H1 (cell line): Measurements from ENCODE around the gene NAE1. TPM values are rescaled to one million over a fixed set of nuclear protein-coding genes. Genes with fewer than 3 reads are reported as not detected.

Source experiments
- CTCF ChIA-PET: fragments of 300-600 bp; sonication (Branson Sonifier 250); formaldehyde crosslinking; loops from one replicate; lab custom pipeline; 2021; ENCODE audit not compliant: partially characterized antibody; lab: Charles Lee
- POLR2A ChIA-PET: fragments of 300-600 bp; sonication (Branson Sonifier 250); formaldehyde crosslinking; loops from one replicate; lab custom pipeline; 2021; ENCODE audit warnings: inconsistent platforms; ENCODE audit not compliant: partially characterized antibody; lab: Charles Lee
- DNase-seq, 2 experiments: peaks; one replicate each; pipeline versions ENCODE4 v3.0.0 to v3.0.0-alpha.2; 2010 to 2022; ENCODE audit warnings: low spot score in 2 of 2, low read depth in 1 of 2, mixed read lengths in 1 of 2
- FAIRE-seq: peaks from 2 replicates; lab custom pipeline; 2011; peaks lifted over from hg19 to GRCh38; lab: Jason Lieb, UNC
- H2AFZ ChIP-seq: 2 replicates; pipeline ENCODE4 v1.8.1; 2012; ENCODE audit warnings: low read length, inconsistent platforms
- H2AK5ac ChIP-seq: 2 replicates; pipeline ENCODE4 v1.6.1; 2013; ENCODE audit warnings: low read depth, low read length
- H2BK120ac ChIP-seq: replicated peaks from 2 replicates; pipeline ENCODE3; 2013; ENCODE audit warnings: low read depth, low read length, inconsistent platforms
- H2BK12ac ChIP-seq: 2 replicates; pipeline ENCODE4 v1.6.1; 2013; ENCODE audit warnings: low read depth, low read length
- H2BK15ac ChIP-seq: 2 replicates; pipeline ENCODE4 v1.6.1; 2013; ENCODE audit warnings: low read length
- H2BK20ac ChIP-seq: 2 replicates; pipeline ENCODE4 v1.6.1; 2013; ENCODE audit warnings: low read length
- H2BK5ac ChIP-seq: 2 replicates; pipeline ENCODE4 v1.6.1; 2013; ENCODE audit warnings: low read depth, low read length
- H3K14ac ChIP-seq: 2 replicates; pipeline ENCODE4 v1.6.1; 2013; ENCODE audit warnings: inconsistent platforms; ENCODE audit not compliant: insufficient read length
- H3K18ac ChIP-seq: 2 replicates; pipeline ENCODE4 v1.6.1; 2013; ENCODE audit warnings: low read length; ENCODE audit errors: extremely low read depth
- H3K23ac ChIP-seq: 2 replicates; pipeline ENCODE4 v1.6.1; 2013; ENCODE audit warnings: inconsistent platforms; ENCODE audit not compliant: insufficient read length
- H3K23me2 ChIP-seq: 2 replicates; pipeline ENCODE4 v1.6.1; 2013; ENCODE audit warnings: low read depth, low read length
- H3K27ac ChIP-seq: 2 replicates; pipeline ENCODE4 v1.6.1; 2011; ENCODE audit warnings: low read depth, low read length, inconsistent platforms
- H3K27me3 ChIP-seq, 4 experiments: replicated peaks in 1 of 4; 1 replicate in 1 of 4; 2 replicates in 3 of 4; pipeline versions ENCODE4 v1.6.1 to v1.8.1; 2011 to 2013; ENCODE audit warnings: low read length in 3 of 4, mild to moderate bottlenecking in 3 of 4, inconsistent platforms in 2 of 4, mixed read lengths in 2 of 4, moderate library complexity in 1 of 4; ENCODE audit not compliant: control insufficient read depth in 3 of 4, insufficient read depth in 3 of 4; ENCODE audit errors: extremely low read depth in 1 of 4
- H3K36me3 ChIP-seq, 4 experiments: 2 replicates each; pipeline versions ENCODE4 v1.6.1 to v1.8.1; 2011 to 2013; ENCODE audit warnings: mild to moderate bottlenecking in 4 of 4, low read length in 3 of 4, moderate library complexity in 2 of 4, control low read depth in 1 of 4, inconsistent platforms in 1 of 4; ENCODE audit not compliant: insufficient read depth in 4 of 4, control insufficient read depth in 2 of 4
- H3K4ac ChIP-seq: replicated peaks from 2 replicates; pipeline ENCODE3; 2013; ENCODE audit warnings: low read length, low read depth, mixed read lengths, inconsistent platforms; ENCODE audit not compliant: insufficient read length
- H3K4me1 ChIP-seq, 4 experiments: replicated peaks in 1 of 4; 1 replicate in 1 of 4; 2 replicates in 3 of 4; pipeline versions ENCODE4 v1.6.1 to v1.8.1; 2011 to 2013; ENCODE audit warnings: low read length in 3 of 4, inconsistent platforms in 2 of 4, mixed read lengths in 1 of 4; ENCODE audit not compliant: insufficient read depth in 4 of 4, control insufficient read depth in 3 of 4
- H3K4me2 ChIP-seq, 2 experiments: 2 replicates each; pipeline versions ENCODE4 v1.6.1 to v1.8.1; 2011 to 2013; ENCODE audit warnings: low read depth in 2 of 2, low read length in 2 of 2, control low read depth in 1 of 2, inconsistent platforms in 1 of 2, mild to moderate bottlenecking in 1 of 2; ENCODE audit not compliant: insufficient read depth in 1 of 2
- H3K4me3 ChIP-seq, 4 experiments: fragments of 200-600, 300-600 bp in 1 of 4; sonication (generic), shearing (Covaris generic), sonication (Bioruptor Twin) in 1 of 4; 2 replicates each; pipeline versions ENCODE4 v1.5.1 to v1.8.1; 2011 to 2016; ENCODE audit warnings: low read length in 4 of 4, low read depth in 3 of 4, control low read depth in 2 of 4, inconsistent platforms in 2 of 4, mild to moderate bottlenecking in 2 of 4, mixed read lengths in 1 of 4, moderate library complexity in 1 of 4; ENCODE audit not compliant: insufficient read depth in 2 of 4; ENCODE audit errors: extremely low read depth in 1 of 4
- H3K56ac ChIP-seq: replicated peaks from 2 replicates; pipeline ENCODE3; 2013; ENCODE audit warnings: low read depth, mild to moderate bottlenecking, mixed read lengths, low read length, inconsistent platforms; ENCODE audit not compliant: insufficient read length
- H3K79me1 ChIP-seq: 2 replicates; pipeline ENCODE4 v1.6.1; 2013; ENCODE audit warnings: low read depth, low read length, control low read depth
- H3K79me2 ChIP-seq, 2 experiments: 2 replicates each; pipeline versions ENCODE4 v1.6.1 to v1.8.1; 2012 to 2013; ENCODE audit warnings: low read length in 2 of 2, mild to moderate bottlenecking in 2 of 2, inconsistent platforms in 1 of 2; ENCODE audit not compliant: insufficient read depth in 2 of 2, control insufficient read depth in 1 of 2
- H3K9ac ChIP-seq, 4 experiments: replicated peaks in 1 of 4; 1 replicate in 1 of 4; 2 replicates in 3 of 4; pipeline versions ENCODE4 v1.6.1 to v1.8.1; 2011 to 2013; ENCODE audit warnings: low read depth in 3 of 4, low read length in 3 of 4, control low read depth in 2 of 4, mild to moderate bottlenecking in 2 of 4, moderate library complexity in 2 of 4, inconsistent platforms in 1 of 4; ENCODE audit errors: extremely low read depth in 1 of 4
- H3K9me3 ChIP-seq, 2 experiments: 2 replicates each; pipeline versions ENCODE4 v1.6.1 to v1.8.1; 2012 to 2013; ENCODE audit warnings: mild to moderate bottlenecking in 2 of 2, moderate library complexity in 2 of 2, control low read depth in 1 of 2, inconsistent platforms in 1 of 2, low read depth in 1 of 2, low read length in 1 of 2, mixed read lengths in 1 of 2; ENCODE audit not compliant: insufficient read depth in 2 of 2
- H4K20me1 ChIP-seq, 2 experiments: replicated peaks in 1 of 2; 2 replicates each; pipeline versions ENCODE3 to v1.8.1; 2011 to 2013; ENCODE audit warnings: inconsistent platforms in 2 of 2, low read length in 2 of 2, mild to moderate bottlenecking in 1 of 2; ENCODE audit not compliant: insufficient read depth in 2 of 2, control insufficient read depth in 1 of 2
- H4K5ac ChIP-seq: 2 replicates; pipeline ENCODE4 v1.6.1; 2013; ENCODE audit warnings: low read length, low read depth, mixed read lengths, inconsistent platforms; ENCODE audit not compliant: insufficient read length
- H4K8ac ChIP-seq: 2 replicates; pipeline ENCODE4 v1.8.0; 2013; ENCODE audit warnings: mild to moderate bottlenecking, moderate library complexity, low read length, inconsistent platforms; ENCODE audit not compliant: insufficient read depth; ENCODE audit errors: extremely low read depth
- H4K91ac ChIP-seq: replicated peaks from 2 replicates; pipeline ENCODE3; 2013; ENCODE audit warnings: low read length, mixed read lengths, inconsistent platforms; ENCODE audit not compliant: insufficient read length
- BACH1 ChIP-seq: IDR thresholded peaks from 2 replicates; pipeline ENCODE4 v1.6.1; 2012; ENCODE audit warnings: low read length, improper control_type of control experiment
- FOSL1 ChIP-seq: IDR thresholded peaks from 2 replicates; pipeline ENCODE4 v1.6.1; 2011; ENCODE audit warnings: mild to moderate bottlenecking, low read depth, low read length, moderate library complexity; ENCODE audit not compliant: insufficient read depth
- GTF2F1 ChIP-seq: IDR thresholded peaks from 2 replicates; pipeline ENCODE4 v1.6.1; 2012; ENCODE audit warnings: low read depth, low read length, improper control_type of control experiment, borderline replicate concordance
- KDM5A ChIP-seq: fragments of 200-600 bp; IDR thresholded peaks from 2 replicates; pipeline ENCODE4 v1.7.1; 2012; ENCODE audit warnings: mild to moderate bottlenecking, low read length, inconsistent platforms, mixed read lengths
- MAFK ChIP-seq: IDR thresholded peaks from 2 replicates; pipeline ENCODE4 v1.6.1; 2012; ENCODE audit warnings: low read depth, mild to moderate bottlenecking, improper control_type of control experiment, low read length
- NANOG ChIP-seq: IDR thresholded peaks from 2 replicates; pipeline ENCODE4 v1.6.1; 2011; ENCODE audit warnings: low read length, low read depth, mild to moderate bottlenecking, inconsistent platforms; ENCODE audit not compliant: insufficient read depth, poor library complexity, severe bottlenecking
- PHF8 ChIP-seq: fragments of 200-600 bp; sonication (generic); conservative IDR thresholded peaks from 2 replicates; pipeline ENCODE4 v1.7.1; 2012; ENCODE audit warnings: low read depth, mild to moderate bottlenecking, inconsistent platforms, low read length, moderate library complexity
- RAD21 ChIP-seq, 2 experiments: IDR thresholded peaks in 1 of 2; conservative IDR thresholded peaks in 1 of 2; 2 replicates each; pipeline ENCODE4 v1.6.1; 2011; ENCODE audit warnings: low read depth in 2 of 2, low read length in 2 of 2, improper control_type of control experiment in 1 of 2, inconsistent platforms in 1 of 2, mild to moderate bottlenecking in 1 of 2, moderate library complexity in 1 of 2
- RNF2 ChIP-seq: fragments of 200-900, 300-1000 bp; sonication (generic); IDR thresholded peaks from 2 replicates; pipeline ENCODE4 v1.7.1; 2016; ENCODE audit warnings: borderline replicate concordance, low read depth, mild to moderate bottlenecking, antibody characterized with exemption, low read length; ENCODE audit not compliant: poor library complexity, severe bottlenecking; ENCODE audit errors: missing control alignments
- SIN3A ChIP-seq, 2 experiments: IDR thresholded peaks in 1 of 2; conservative IDR thresholded peaks in 1 of 2; 2 replicates each; pipeline ENCODE4 v1.6.1; 2011 to 2012; ENCODE audit warnings: low read length in 2 of 2, improper control_type of control experiment in 1 of 2, low read depth in 1 of 2, mild to moderate bottlenecking in 1 of 2
- SIX5 ChIP-seq: IDR thresholded peaks from 2 replicates; pipeline ENCODE4 v1.6.1; 2011; ENCODE audit warnings: mild to moderate bottlenecking, low read depth, low read length
- SP2 ChIP-seq: IDR thresholded peaks from 2 replicates; pipeline ENCODE4 v1.6.1; 2012; ENCODE audit warnings: mild to moderate bottlenecking, low read length, inconsistent platforms
- SP4 ChIP-seq: IDR thresholded peaks from 2 replicates; pipeline ENCODE4 v1.6.1; 2012; ENCODE audit warnings: low read length, inconsistent platforms
- TEAD4 ChIP-seq: IDR thresholded peaks from 2 replicates; pipeline ENCODE4 v1.6.1; 2012; ENCODE audit warnings: low read depth, low read length, inconsistent platforms, mixed read lengths
- WGBS, 2 experiments: shearing (Covaris generic) in 1 of 2; methylation state at CpG; one replicate each; pipeline versions ENCODE4 v1.1.6 to v1.1.7; 2013 to 2015; ENCODE audit warnings: low lambda C conversion rate in 2 of 2, mixed read lengths in 2 of 2, inconsistent platforms in 1 of 2, low coverage in 1 of 2, missing lambda C conversion rate in 1 of 2; ENCODE audit not compliant: insufficient replicate concordance in 2 of 2, insufficient coverage in 1 of 2, insufficient read length in 1 of 2; ENCODE audit errors: extremely low coverage in 1 of 2, missing lambda C conversion rate in 1 of 2; 5-methylcytosine and 5-hydroxymethylcytosine counted together
- polyA plus RNA-seq, 7 experiments: library from polyadenylated mRNA; depleted of rRNA in 3 of 7; stranded (reverse) in 5 of 7; unstranded in 2 of 7; fragments of >200 nt in 5 of 7; fragments of 200-250 nt in 2 of 7; gene quantifications; 1 replicate in 5 of 7; 2 replicates in 1 of 7; 4 replicates in 1 of 7; pipeline versions ENCODE4 v1.2.1 to v1.2.3, GENCODE V29; 2011 to 2013; ENCODE audit warnings: missing spikeins in 2 of 7, mixed read lengths in 2 of 7
- total RNA-seq: library from RNA; stranded (reverse); fragmentation: NEBNext Ultra II Directional; extraction: Animal tissue kit (Norgen Biotek cat#: 25700); gene quantifications from 2 replicates; pipeline ENCODE4 v1.2.1, GENCODE V29; 2021

NAE1 gene
- total and polyA plus RNA-seq, 2 of the 8 experiments (the other 6 are each of a cell fraction or from before 2014, with no cell fraction given): 66.6 to 155 TPM

DNA sequence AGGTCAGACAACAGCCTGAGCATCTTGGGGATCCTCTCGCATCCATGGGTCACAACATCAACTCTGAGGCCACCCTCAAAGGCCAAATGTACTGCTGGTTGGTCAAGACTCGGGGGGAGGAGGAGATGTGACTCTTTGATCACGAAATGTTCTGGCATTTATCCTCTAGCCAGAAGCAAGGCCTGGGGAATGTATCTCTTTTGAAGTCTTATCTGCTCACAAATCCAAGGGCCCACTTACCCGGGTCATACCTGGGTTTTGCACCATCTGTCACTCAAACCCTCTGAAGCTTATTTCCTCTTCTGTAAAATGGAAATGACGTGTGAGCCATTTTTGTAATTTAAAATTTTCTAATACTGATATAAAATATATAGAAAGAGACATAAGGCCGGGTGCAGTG, 26.7 kb upstream of the NAE1 start:
- POLR2A ChIA-PET: interaction anchor here (1.5 kb wide), 1 partner anchor 28 kb away, joined by 6 read pairs; the partner anchor contains the start of gene NAE1
- Histone ChIP-seq H3K14ac (no peak overlapping the region), H3K56ac (no peak overlapping the region), H3K4me2 (no peak overlapping the region), H4K5ac (no peak overlapping the region), H3K79me1 (no peaks in the 10 kb centered on the region), H3K9ac (no peak overlapping the region), H4K8ac (no peak overlapping the region), H2BK20ac (no peak overlapping the region), H3K23ac (no peak overlapping the region), H3K4ac (no peak overlapping the region), H2BK120ac (no peak overlapping the region), H3K9me3 (no peaks in the 10 kb centered on the region), H3K4me1 (no peaks in the 10 kb centered on the region), H3K79me2 (no peaks in the 10 kb centered on the region), H3K4me3 (no peak overlapping the region), H3K27me3 (no peaks in the 10 kb centered on the region), H4K91ac (no peak overlapping the region), H2AFZ (no peak overlapping the region), H3K36me3 (no peaks in the 10 kb centered on the region), H4K20me1 (no peaks in the 10 kb centered on the region), H2BK5ac (no peak overlapping the region), H2AK5ac (no peak overlapping the region), H2BK15ac (no peak overlapping the region), H3K18ac (no peak overlapping the region), H3K27ac (no peak overlapping the region), H3K23me2 (no peaks in the 10 kb centered on the region), H2BK12ac (no peak overlapping the region)
- CTCF ChIA-PET: interaction anchor here (1.6 to 9.3 kb wide), 4 partner anchors 8 to 27 kb away, joined by 4 to 80 read pairs (median 9); partner anchors contain the start of gene NAE1
- 93% methylated on average over 6 of the region's 6 CpGs; no CpG with 5 or more reads in 1 of the 2 experiments for WGBS, 2 experiments
- no peak for FAIRE-seq
- DNase-seq: no peak
- no peak for TF ChIP-seq SIN3A (conservative IDR thresholded peaks at IDR 0.05 in 1 of 2, IDR thresholded peaks at IDR 0.05 in 1 of 2; ENCODE audit: low read depth in 1 of 2, low read length in 2 of 2)
- TF ChIP-seq KDM5A: no peak
- no peak for TF ChIP-seq GTF2F1
- TF ChIP-seq RAD21 (IDR thresholded peaks at IDR 0.05 in 1 of 2, conservative IDR thresholded peaks at IDR 0.05 in 1 of 2; ENCODE audit: low read depth in 2 of 2, low read length in 2 of 2): no peak
- no peak for TF ChIP-seq TEAD4
- no peak for TF ChIP-seq BACH1
- TF ChIP-seq MAFK: no peak
- no peak for TF ChIP-seq SP4
- no peak for TF ChIP-seq SP2
- no peak for TF ChIP-seq FOSL1
- no peak for TF ChIP-seq NANOG
- TF ChIP-seq PHF8: no peak
- TF ChIP-seq SIX5: no peak
- no peak for TF ChIP-seq RNF2
